Measurements from ENCODE around the gene ASB16. TPM values are rescaled to one million over a fixed set of nuclear protein-coding genes. Genes with fewer than 3 reads are reported as not detected.

Gene ASB16
- total RNA-seq, 1 donor from 2014 or later = not detected

- ChIA-PET POLR2A (interaction anchor here (0.9 to 10.5 kb wide), 3 partner anchors 11 to 133 kb away, joined by 3 to 241 read pairs (median 237); partner anchors contain the start of genes GRN and SLC25A39), CTCF (interaction anchor here (1.0 to 6.7 kb wide), 2 partner anchors 117 to 131 kb away, joined by 3 to 35 read pairs; no protein-coding TSS in a partner anchor)
- ATAC-seq (ENCODE audit: low read depth) (no peak), DNase-seq (no peak)
- TF ChIP-seq, protein P1, sequence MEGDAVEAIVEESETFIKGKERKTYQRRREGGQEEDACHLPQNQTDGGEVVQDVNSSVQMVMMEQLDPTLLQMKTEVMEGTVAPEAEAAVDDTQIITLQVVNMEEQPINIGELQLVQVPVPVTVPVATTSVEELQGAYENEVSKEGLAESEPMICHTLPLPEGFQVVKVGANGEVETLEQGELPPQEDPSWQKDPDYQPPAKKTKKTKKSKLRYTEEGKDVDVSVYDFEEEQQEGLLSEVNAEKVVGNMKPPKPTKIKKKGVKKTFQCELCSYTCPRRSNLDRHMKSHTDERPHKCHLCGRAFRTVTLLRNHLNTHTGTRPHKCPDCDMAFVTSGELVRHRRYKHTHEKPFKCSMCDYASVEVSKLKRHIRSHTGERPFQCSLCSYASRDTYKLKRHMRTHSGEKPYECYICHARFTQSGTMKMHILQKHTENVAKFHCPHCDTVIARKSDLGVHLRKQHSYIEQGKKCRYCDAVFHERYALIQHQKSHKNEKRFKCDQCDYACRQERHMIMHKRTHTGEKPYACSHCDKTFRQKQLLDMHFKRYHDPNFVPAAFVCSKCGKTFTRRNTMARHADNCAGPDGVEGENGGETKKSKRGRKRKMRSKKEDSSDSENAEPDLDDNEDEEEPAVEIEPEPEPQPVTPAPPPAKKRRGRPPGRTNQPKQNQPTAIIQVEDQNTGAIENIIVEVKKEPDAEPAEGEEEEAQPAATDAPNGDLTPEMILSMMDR (IDR thresholded peaks at IDR 0.05) = no peak
- Mint-ChIP-seq H3K9me3 (no peaks in the 10 kb centered on the region), H3K36me3 (ENCODE audit: low read depth) (peaks cover 59% of the 10 kb centered on the region), H3K4me3 (peak overlapping the region; percentile 28), H3K27ac (peak overlapping the region; percentile 94), H3K27me3 (no peaks in the 10 kb centered on the region), H3K4me1 (peaks cover 67% of the 10 kb centered on the region)
- intact Hi-C loops (cut with micrococcal nuclease) = no loop called here
Observed at GRCh38 chr17:44214896-44215295, 44.4 kb downstream of the ASB16 start.

GRCh38 chr17:44216173-44216572, 45.7 kb downstream of the ASB16 start:
- Mint-ChIP-seq H3K36me3 (ENCODE audit: low read depth) (peaks cover 58% of the 10 kb centered on the region), H3K4me3 (peak overlapping the region; percentile 83), H3K27ac (peak overlapping the region; percentile 94), H3K27me3 (no peaks in the 10 kb centered on the region), H3K4me1 (peaks cover 59% of the 10 kb centered on the region), H3K9me3 (no peaks in the 10 kb centered on the region)
- intact Hi-C loops (cut with micrococcal nuclease) = loop anchor here (1.0 kb wide), 1 partner anchor 132 kb away; no protein-coding TSS in a partner anchor
- DNase-seq (peak; percentile 49), ATAC-seq (ENCODE audit: low read depth) (peak; percentile 32)
- CTCF ChIA-PET = interaction anchor here (0.7 to 6.7 kb wide), 9 partner anchors 10 to 138 kb away, joined by 4 to 35 read pairs (median 5); partner anchors contain the start of gene GRN
- TF ChIP-seq, protein P1 (IDR thresholded peaks at IDR 0.05) = no peak
- POLR2A ChIA-PET = interaction anchor here (0.6 to 10.5 kb wide), 15 partner anchors 8 to 315 kb away, joined by 3 to 241 read pairs (median 10); partner anchors contain the start of genes ATXN7L3, GPATCH8, GRN and HROB

GRCh38 chr17:44216694-44217093, 46.2 kb downstream of the ASB16 start:
- no peak for DNase-seq
- Mint-ChIP-seq H3K4me3 (peak overlapping the region; percentile 83), H3K27ac (peak overlapping the region; percentile 94), H3K4me1 (peaks cover 56% of the 10 kb centered on the region), H3K36me3 (ENCODE audit: low read depth) (peaks cover 58% of the 10 kb centered on the region), H3K27me3 (no peaks in the 10 kb centered on the region), H3K9me3 (no peaks in the 10 kb centered on the region)
- intact Hi-C loops (cut with micrococcal nuclease) = loop anchor here (1.0 kb wide), 1 partner anchor 132 kb away; no protein-coding TSS in a partner anchor
- TF ChIP-seq, protein P1 (IDR thresholded peaks at IDR 0.05) = no peak
- POLR2A ChIA-PET = interaction anchor here (0.6 to 10.5 kb wide), 17 partner anchors 8 to 314 kb away, joined by 3 to 241 read pairs (median 6); partner anchors contain the start of genes ATXN7L3, GPATCH8, GRN and HROB
- CTCF ChIA-PET = interaction anchor here (0.8 to 6.7 kb wide), 8 partner anchors 10 to 138 kb away, joined by 4 to 35 read pairs (median 6); partner anchors contain the start of gene GRN
- no peak for ATAC-seq (ENCODE audit: low read depth)

DNA sequence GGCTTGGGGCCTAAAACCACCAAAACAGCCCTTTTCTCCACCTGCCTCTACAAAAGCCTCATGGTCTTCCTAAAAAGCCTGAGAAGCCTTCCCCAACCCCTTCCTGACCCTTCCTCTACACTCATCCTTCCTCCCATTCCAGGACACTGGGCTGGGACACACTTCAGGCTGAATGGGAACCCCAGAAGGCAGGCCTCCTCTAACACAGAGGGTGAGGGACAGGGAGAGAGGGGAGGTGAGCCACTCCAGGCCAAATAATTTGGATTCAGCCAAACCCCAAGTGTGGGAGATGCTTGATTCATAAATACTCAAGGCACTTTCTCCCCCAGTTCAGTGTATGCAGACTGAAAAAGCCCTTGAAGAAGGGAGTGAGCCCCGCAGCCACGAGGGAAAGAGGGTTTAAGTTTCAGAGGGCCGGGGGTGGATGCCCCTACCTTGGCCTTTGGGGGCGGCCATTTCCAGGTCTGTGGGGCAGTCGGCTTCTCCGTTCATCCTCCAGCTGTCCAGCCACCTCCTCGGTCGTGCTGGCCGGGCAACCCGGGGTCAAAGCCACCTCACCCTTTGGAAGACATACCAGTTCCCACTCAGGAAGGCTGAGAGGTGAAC, 47.3 kb downstream of the ASB16 start:
- intact Hi-C loops (cut with micrococcal nuclease) = loop anchor here (1.0 to 2.0 kb wide), 6 partner anchors 8 to 106 kb away; partner anchors contain the start of genes HDAC5, HROB, SLC25A39 and TMUB2
- H3K4me3 Mint-ChIP-seq = peak overlapping the region; percentile 83
- no peaks in the 10 kb centered on the region for H3K9me3 Mint-ChIP-seq
- TF ChIP-seq, protein P1 (IDR thresholded peaks at IDR 0.05) = no peak
- no peak for DNase-seq
- peaks cover 52% of the 10 kb centered on the region for H3K36me3 Mint-ChIP-seq (ENCODE audit: low read depth)
- ATAC-seq (ENCODE audit: low read depth) = no peak
- H3K27ac Mint-ChIP-seq = peak overlapping the region; percentile 94
- CTCF ChIA-PET = interaction anchor here (0.7 to 6.7 kb wide), 8 partner anchors 9 to 137 kb away, joined by 3 to 35 read pairs (median 4); partner anchors contain the start of gene GRN
- peaks cover 63% of the 10 kb centered on the region for H3K4me1 Mint-ChIP-seq
- POLR2A ChIA-PET = interaction anchor here (0.5 to 10.5 kb wide), 23 partner anchors 8 to 885 kb away, joined by 3 to 241 read pairs (median 3); partner anchors contain the start of genes ATXN7L3, GRN, HDAC5 and SLC25A39
- no peaks in the 10 kb centered on the region for H3K27me3 Mint-ChIP-seq

Data from activated B cell treated with CpG ODN at 0.5 μM for 24 hours (primary cell).